Pulmonary artery endothelial cell (primary cell): ENCODE measurements around the gene BHLHE40. TPM values are rescaled to one million over a fixed set of nuclear protein-coding genes. Genes with fewer than 3 reads are reported as not detected.
A peak's percentile ranks its signal among the peaks of the same experiment; 100 is the strongest.

Experiments
- DNase-seq: peaks from one replicate; pipeline ENCODE4 v3.0.0-alpha.2; 2011; ENCODE audit warnings: low read depth, low spot score
- total RNA-seq: library from RNA; depleted of rRNA; stranded (reverse); fragments of >200 nt; gene quantifications from 2 replicates; pipeline ENCODE4 v1.2.3, GENCODE V29; 2014

BHLHE40 gene
- total RNA-seq, 1 donor from 2014 or later = 12.0 TPM

- no peak for DNase-seq
Observed at GRCh38 chr3:5019411-5020241, 40.4 kb downstream of the BHLHE40 start.

GRCh38 chr3:5020242-5020722 is 41.0 kb downstream of the BHLHE40 start:
- DNase-seq = no peak

- no peak for DNase-seq
Observed at GRCh38 chr3:5021116-5022092, 42.2 kb downstream of the BHLHE40 start.

GRCh38 chr3:5022187-5022965 is 43.1 kb downstream of the BHLHE40 start:
- no peak for DNase-seq

GRCh38 chr3:5022966-5023776 is 43.9 kb downstream of the BHLHE40 start:
- peak; percentile 94 for DNase-seq

- no peak for DNase-seq
Observed at GRCh38 chr3:5023777-5024346, 44.6 kb downstream of the BHLHE40 start.

GRCh38 chr3:5026046-5026362 is 46.8 kb downstream of the BHLHE40 start:
- DNase-seq = no peak

GRCh38 chr3:5029715-5030114 is 50.5 kb downstream of the BHLHE40 start:
- no peak for DNase-seq

GRCh38 chr3:5030152-5030551 is 50.9 kb downstream of the BHLHE40 start:
- no peak for DNase-seq

- no peak for DNase-seq
Observed at GRCh38 chr3:5032844-5033243, 53.6 kb downstream of the BHLHE40 start.

Other genes with a start within 250 kb of the BHLHE40 start
- 47.3 and 48.6 TPM in 2 replicates for gene ARL8B, start 142.9 kb downstream of the BHLHE40 start, total RNA-seq
- gene EDEM1, start 208.3 kb downstream of the BHLHE40 start, total RNA-seq = 21.9 and 26.2 TPM in 2 replicates